Astrocyte of the spinal cord (primary cell): Measurements from ENCODE around the gene RTN1.

Source experiments
- DNase-seq: peaks from one replicate; pipeline ENCODE4 v3.0.0; 2011; ENCODE audit warnings: low read depth, low spot score
- H3K4me3 ChIP-seq: 2 replicates; pipeline ENCODE4 v1.5.1; 2011; ENCODE audit warnings: low read depth, mild to moderate bottlenecking, low read length, moderate library complexity
- in situ Hi-C: cut with HindIII; loops from 2 replicates; pipeline ENCODE4 v1.10.0; 2017; ENCODE audit warnings: low sequenced_read_pairs
- TF ChIP-seq, protein P1 (sequence below): IDR thresholded peaks from 2 replicates; pipeline ENCODE4 v1.5.1; 2012; ENCODE audit warnings: low read depth, mild to moderate bottlenecking, low read length, inconsistent platforms

RTN1 gene, protein sequence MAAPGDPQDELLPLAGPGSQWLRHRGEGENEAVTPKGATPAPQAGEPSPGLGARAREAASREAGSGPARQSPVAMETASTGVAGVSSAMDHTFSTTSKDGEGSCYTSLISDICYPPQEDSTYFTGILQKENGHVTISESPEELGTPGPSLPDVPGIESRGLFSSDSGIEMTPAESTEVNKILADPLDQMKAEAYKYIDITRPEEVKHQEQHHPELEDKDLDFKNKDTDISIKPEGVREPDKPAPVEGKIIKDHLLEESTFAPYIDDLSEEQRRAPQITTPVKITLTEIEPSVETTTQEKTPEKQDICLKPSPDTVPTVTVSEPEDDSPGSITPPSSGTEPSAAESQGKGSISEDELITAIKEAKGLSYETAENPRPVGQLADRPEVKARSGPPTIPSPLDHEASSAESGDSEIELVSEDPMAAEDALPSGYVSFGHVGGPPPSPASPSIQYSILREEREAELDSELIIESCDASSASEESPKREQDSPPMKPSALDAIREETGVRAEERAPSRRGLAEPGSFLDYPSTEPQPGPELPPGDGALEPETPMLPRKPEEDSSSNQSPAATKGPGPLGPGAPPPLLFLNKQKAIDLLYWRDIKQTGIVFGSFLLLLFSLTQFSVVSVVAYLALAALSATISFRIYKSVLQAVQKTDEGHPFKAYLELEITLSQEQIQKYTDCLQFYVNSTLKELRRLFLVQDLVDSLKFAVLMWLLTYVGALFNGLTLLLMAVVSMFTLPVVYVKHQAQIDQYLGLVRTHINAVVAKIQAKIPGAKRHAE

DNA sequence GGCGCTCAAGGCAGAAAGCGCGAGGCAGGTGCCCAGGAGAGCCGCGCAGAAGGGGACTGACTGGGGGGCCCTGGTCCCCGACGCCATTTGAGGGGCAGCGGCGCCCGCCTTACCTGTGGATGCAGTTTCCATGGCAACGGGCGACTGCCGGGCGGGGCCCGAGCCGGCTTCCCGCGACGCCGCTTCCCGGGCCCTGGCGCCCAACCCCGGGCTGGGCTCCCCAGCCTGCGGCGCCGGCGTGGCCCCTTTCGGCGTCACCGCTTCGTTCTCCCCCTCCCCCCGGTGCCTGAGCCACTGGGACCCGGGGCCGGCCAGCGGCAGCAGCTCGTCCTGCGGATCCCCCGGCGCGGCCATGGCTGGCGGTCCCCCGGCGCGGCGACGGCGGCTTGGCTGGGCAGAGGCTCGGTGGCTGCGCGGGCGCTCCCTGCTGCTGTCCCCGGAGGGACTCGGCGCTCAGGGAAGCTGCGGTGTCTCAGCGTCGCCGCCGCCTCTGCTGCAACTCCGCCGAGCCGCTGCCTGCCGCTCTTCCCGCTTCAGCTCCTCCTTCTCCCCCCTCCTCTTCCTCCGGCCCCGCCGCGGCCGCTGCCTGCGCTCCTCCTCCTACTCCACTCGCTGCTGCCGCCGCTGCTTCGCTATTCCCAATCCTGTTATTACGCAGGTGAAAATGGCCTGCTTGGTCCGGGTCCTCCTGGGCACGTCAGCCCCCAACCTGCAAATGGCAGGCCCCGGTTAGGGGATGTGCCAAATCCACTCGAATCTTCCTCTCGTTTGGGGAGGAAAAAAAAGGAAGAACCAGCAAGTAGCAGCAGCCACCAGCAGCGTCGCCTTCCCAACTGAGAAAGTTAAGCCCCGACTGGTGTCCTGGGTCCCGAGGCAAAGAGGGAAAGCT, at the start of gene RTN1:
RTN1 (minus strand) TSS at position 500 of the 889 bp plus-strand sequence; CDS start at position 354, 146 bp downstream.
- in situ Hi-C loops, result no loop called here
- H3K4me3 ChIP-seq, result peak within 1 kb of the TSS; percentile 50
- TF ChIP-seq, protein P1, sequence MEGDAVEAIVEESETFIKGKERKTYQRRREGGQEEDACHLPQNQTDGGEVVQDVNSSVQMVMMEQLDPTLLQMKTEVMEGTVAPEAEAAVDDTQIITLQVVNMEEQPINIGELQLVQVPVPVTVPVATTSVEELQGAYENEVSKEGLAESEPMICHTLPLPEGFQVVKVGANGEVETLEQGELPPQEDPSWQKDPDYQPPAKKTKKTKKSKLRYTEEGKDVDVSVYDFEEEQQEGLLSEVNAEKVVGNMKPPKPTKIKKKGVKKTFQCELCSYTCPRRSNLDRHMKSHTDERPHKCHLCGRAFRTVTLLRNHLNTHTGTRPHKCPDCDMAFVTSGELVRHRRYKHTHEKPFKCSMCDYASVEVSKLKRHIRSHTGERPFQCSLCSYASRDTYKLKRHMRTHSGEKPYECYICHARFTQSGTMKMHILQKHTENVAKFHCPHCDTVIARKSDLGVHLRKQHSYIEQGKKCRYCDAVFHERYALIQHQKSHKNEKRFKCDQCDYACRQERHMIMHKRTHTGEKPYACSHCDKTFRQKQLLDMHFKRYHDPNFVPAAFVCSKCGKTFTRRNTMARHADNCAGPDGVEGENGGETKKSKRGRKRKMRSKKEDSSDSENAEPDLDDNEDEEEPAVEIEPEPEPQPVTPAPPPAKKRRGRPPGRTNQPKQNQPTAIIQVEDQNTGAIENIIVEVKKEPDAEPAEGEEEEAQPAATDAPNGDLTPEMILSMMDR, result no peak
- DNase-seq, result peak; percentile 49

DNA sequence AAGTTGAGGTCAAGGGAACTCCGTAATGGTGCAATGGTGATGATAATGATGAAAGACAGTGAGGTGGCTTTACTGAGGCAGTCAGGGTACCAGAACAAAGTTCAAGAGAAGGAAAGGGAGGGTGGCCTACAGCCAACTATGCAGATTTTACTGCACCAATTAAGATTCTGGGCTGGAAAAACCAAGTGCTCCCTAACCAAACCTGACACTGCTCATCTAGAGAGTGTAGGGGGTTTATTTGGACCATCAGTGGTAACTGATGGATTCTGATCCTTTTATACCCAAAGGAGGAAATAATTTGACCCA, 49.8 kb upstream of the RTN1 start:
- no peak overlapping the region for H3K4me3 ChIP-seq
- TF ChIP-seq, protein P1, result no peak
- DNase-seq, result no peak
- in situ Hi-C loops, result no loop called here

DNA sequence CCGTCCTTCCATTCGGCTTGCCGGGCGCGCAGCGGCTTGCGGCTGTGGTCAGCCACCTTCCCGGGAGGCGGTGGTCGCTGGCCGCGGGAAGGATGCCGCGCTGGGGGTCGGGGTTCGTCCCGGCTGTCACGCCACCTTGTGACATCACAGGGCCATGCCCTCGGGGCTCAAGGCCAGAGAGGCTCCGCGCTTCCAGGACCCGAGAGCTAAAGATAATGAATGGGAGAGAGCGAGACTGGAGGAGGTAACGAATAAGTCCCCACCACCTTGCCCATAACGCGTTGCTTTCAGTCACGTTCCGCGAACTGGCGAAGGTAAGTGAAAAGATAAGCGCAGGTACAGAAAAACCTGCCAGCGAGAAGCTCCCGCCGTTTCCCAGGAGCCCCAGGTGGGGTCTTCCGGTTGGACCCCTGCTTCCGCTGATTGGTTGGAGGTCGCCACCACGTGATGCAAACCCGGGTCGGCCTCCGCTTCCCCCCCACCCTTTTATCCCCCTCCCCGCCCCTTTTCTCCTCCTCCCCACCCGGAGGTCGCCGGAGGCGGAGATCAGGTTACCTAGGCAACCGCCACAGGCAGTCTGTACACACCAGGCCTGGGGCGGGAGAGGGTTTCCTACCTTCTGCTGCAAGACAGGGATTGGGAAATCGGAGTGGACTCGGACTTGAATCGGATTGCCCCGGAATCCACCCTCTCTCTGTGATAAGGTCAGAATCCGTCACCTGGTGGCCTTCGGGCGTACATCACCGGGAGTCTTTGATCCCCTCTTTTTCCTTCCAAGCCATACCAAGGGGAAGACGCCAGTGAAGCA, 49.2 kb upstream of the RTN1 start, which contains the start of gene LRRC9:
LRRC9 (plus strand) TSS at position 575 of the 808 bp plus-strand sequence.
- in situ Hi-C loops, result no loop called here
- TF ChIP-seq, protein P1, result no peak
- H3K4me3 ChIP-seq, result peak within 1 kb of the TSS; percentile 47
- peak; percentile 37 for DNase-seq

- TF ChIP-seq, protein P1, result peak; percentile 41
- H3K4me3 ChIP-seq, result peak overlapping the region; percentile 47
- in situ Hi-C loops, result no loop called here
- DNase-seq, result peak; percentile 55
Observed at GRCh38 chr14:59918824-59919569, 48.4 kb upstream of the RTN1 start.

GRCh38 chr14:59913187-59913586, 42.6 kb upstream of the RTN1 start:
- no peak for DNase-seq
- no peak overlapping the region for H3K4me3 ChIP-seq
- in situ Hi-C loops, result no loop called here
- TF ChIP-seq, protein P1, result no peak
